Measurements from ENCODE around the gene PIGV. TPM values are rescaled to one million over a fixed set of nuclear protein-coding genes. Genes with fewer than 3 reads are reported as not detected.

The PIGV gene
- 17.2 and 29.6 TPM in 2 replicates for total RNA-seq
- polyA plus RNA-seq: 10.4 and 13.3 TPM in 2 replicates
- 7.6 and 8.9 TPM in 2 replicates for polyA plus RNA-seq (2012)
- 16.0 and 24.3 TPM in 2 replicates for polyA minus RNA-seq (ENCODE audit: low replicate concordance)

- Histone ChIP-seq H2AFZ (ENCODE audit: low read length) (peak within 1 kb of the TSS; percentile 47), H3K9ac (ENCODE audit: insufficient read depth, low read length) (peak within 1 kb of the TSS; percentile 86), H3K36me3 (ENCODE audit: control insufficient read depth, insufficient read depth, low read length) (no peaks in the 10 kb centered on the region), H3K4me3 (replicated peaks in 1 of 4; ENCODE audit: control extremely low read depth in 1 of 4, insufficient read depth in 1 of 4, low read depth in 3 of 4, low read length in 4 of 4) (peak within 1 kb of the TSS; percentile 60 to 90 (median 72)), H4K20me1 (ENCODE audit: control insufficient read depth, extremely low read depth, insufficient read depth, low read length) (no peaks in the 10 kb centered on the region), H3K27ac (ENCODE audit: insufficient read depth, low read length) (peak within 1 kb of the TSS; percentile 99), H3K4me2 (ENCODE audit: extremely low read depth, insufficient read depth, low read length) (peak within 1 kb of the TSS; percentile 99), H3K9me3 (ENCODE audit: control insufficient read depth, insufficient read depth, low read depth, low read length) (no peaks in the 10 kb centered on the region), H3K79me2 (ENCODE audit: control insufficient read depth, insufficient read depth, low read length) (peaks cover 2% of the 10 kb centered on the region), H3K27me3 (ENCODE audit: control insufficient read depth, insufficient read depth, low read length) (no peaks in the 10 kb centered on the region), H3K4me1 (ENCODE audit: control insufficient read depth, extremely low read depth, insufficient read depth, low read length) (peaks cover 34% of the 10 kb centered on the region)
- TF ChIP-seq, protein P1, sequence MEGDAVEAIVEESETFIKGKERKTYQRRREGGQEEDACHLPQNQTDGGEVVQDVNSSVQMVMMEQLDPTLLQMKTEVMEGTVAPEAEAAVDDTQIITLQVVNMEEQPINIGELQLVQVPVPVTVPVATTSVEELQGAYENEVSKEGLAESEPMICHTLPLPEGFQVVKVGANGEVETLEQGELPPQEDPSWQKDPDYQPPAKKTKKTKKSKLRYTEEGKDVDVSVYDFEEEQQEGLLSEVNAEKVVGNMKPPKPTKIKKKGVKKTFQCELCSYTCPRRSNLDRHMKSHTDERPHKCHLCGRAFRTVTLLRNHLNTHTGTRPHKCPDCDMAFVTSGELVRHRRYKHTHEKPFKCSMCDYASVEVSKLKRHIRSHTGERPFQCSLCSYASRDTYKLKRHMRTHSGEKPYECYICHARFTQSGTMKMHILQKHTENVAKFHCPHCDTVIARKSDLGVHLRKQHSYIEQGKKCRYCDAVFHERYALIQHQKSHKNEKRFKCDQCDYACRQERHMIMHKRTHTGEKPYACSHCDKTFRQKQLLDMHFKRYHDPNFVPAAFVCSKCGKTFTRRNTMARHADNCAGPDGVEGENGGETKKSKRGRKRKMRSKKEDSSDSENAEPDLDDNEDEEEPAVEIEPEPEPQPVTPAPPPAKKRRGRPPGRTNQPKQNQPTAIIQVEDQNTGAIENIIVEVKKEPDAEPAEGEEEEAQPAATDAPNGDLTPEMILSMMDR (conservative IDR thresholded peaks at IDR 0.05 in 1 of 2, IDR thresholded peaks at IDR 0.05 in 1 of 2; ENCODE audit: low read depth in 1 of 2, low read length in 2 of 2): no peak
- no peak for TF ChIP-seq EZH2 (IDR thresholded peaks at IDR 0.05; ENCODE audit: low read length, missing control alignments)
- DNase-seq (ENCODE audit: low read depth in 2 of 2): peak; percentile 71 to 79
Observed at GRCh38 chr1:26787706-26788514, at the start of gene PIGV. Gene PIGV, plus strand, starts transcription at chr1:26787950. Its CDS starts 2,866 bp downstream, at chr1:26790816.

GRCh38 chr1:26739329-26739914 is 48.3 kb upstream of the PIGV start:
- H2AFZ ChIP-seq (ENCODE audit: low read length): no peak overlapping the region
- peaks cover 25% of the 10 kb centered on the region for H3K79me2 ChIP-seq (ENCODE audit: control insufficient read depth, insufficient read depth, low read length)
- peaks cover 10% of the 10 kb centered on the region for H3K4me1 ChIP-seq (ENCODE audit: control insufficient read depth, extremely low read depth, insufficient read depth, low read length)
- H3K27me3 ChIP-seq (ENCODE audit: control insufficient read depth, insufficient read depth, low read length): no peaks in the 10 kb centered on the region
- no peaks in the 10 kb centered on the region for H4K20me1 ChIP-seq (ENCODE audit: control insufficient read depth, extremely low read depth, insufficient read depth, low read length)
- no peak overlapping the region for H3K9ac ChIP-seq (ENCODE audit: insufficient read depth, low read length)
- no peak for DNase-seq (ENCODE audit: low read depth in 2 of 2)
- H3K4me3 ChIP-seq (replicated peaks in 1 of 4; ENCODE audit: control extremely low read depth in 1 of 4, insufficient read depth in 1 of 4, low read depth in 3 of 4, low read length in 4 of 4): no peak overlapping the region
- no peak overlapping the region for H3K27ac ChIP-seq (ENCODE audit: insufficient read depth, low read length)
- H3K4me2 ChIP-seq (ENCODE audit: extremely low read depth, insufficient read depth, low read length): no peak overlapping the region
- peaks cover 10% of the 10 kb centered on the region for H3K36me3 ChIP-seq (ENCODE audit: control insufficient read depth, insufficient read depth, low read length)
- TF ChIP-seq EZH2 (IDR thresholded peaks at IDR 0.05; ENCODE audit: low read length, missing control alignments): no peak
- TF ChIP-seq, protein P1 (conservative IDR thresholded peaks at IDR 0.05 in 1 of 2, IDR thresholded peaks at IDR 0.05 in 1 of 2; ENCODE audit: low read depth in 1 of 2, low read length in 2 of 2): no peak
- no peaks in the 10 kb centered on the region for H3K9me3 ChIP-seq (ENCODE audit: control insufficient read depth, insufficient read depth, low read depth, low read length)

DNA sequence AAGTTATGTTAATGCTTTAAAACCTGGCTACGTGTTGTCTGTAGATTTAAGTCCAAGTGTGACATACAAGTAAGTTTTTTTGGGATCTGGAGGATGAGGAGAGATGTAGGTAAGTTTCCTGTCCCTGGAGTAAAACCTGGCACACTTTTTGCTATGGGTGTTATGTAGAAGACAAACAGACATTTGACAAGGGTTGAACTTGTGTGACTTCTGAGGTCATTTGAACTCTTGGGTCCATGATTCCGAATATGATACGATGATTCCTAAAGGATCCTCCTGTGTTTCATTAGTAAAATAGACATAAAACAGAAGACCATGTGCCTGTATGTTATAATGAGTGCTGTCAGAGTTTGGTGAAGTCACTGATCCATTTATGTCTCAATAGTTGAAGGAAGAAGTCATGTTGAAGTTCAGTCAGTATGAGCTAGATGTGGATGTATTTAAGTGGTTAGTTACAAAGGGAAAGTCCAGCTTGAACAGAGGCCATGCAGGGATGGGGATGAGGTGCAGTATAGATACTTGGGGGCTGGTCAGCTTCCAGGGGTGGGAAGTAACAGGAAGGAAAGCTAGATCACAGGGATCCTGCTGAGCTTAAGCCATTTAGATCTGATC is 47.6 kb upstream of the PIGV start:
- H4K20me1 ChIP-seq (ENCODE audit: control insufficient read depth, extremely low read depth, insufficient read depth, low read length): no peaks in the 10 kb centered on the region
- no peak overlapping the region for H3K9ac ChIP-seq (ENCODE audit: insufficient read depth, low read length)
- no peak for DNase-seq (ENCODE audit: low read depth in 2 of 2)
- no peak overlapping the region for H2AFZ ChIP-seq (ENCODE audit: low read length)
- no peak overlapping the region for H3K4me2 ChIP-seq (ENCODE audit: extremely low read depth, insufficient read depth, low read length)
- H3K4me3 ChIP-seq (replicated peaks in 1 of 4; ENCODE audit: control extremely low read depth in 1 of 4, insufficient read depth in 1 of 4, low read depth in 3 of 4, low read length in 4 of 4): no peak overlapping the region
- TF ChIP-seq EZH2 (IDR thresholded peaks at IDR 0.05; ENCODE audit: low read length, missing control alignments): no peak
- TF ChIP-seq, protein P1 (conservative IDR thresholded peaks at IDR 0.05 in 1 of 2, IDR thresholded peaks at IDR 0.05 in 1 of 2; ENCODE audit: low read depth in 1 of 2, low read length in 2 of 2): no peak
- H3K36me3 ChIP-seq (ENCODE audit: control insufficient read depth, insufficient read depth, low read length): peaks cover 10% of the 10 kb centered on the region
- H3K27ac ChIP-seq (ENCODE audit: insufficient read depth, low read length): no peak overlapping the region
- H3K9me3 ChIP-seq (ENCODE audit: control insufficient read depth, insufficient read depth, low read depth, low read length): no peaks in the 10 kb centered on the region
- no peaks in the 10 kb centered on the region for H3K27me3 ChIP-seq (ENCODE audit: control insufficient read depth, insufficient read depth, low read length)
- peaks cover 12% of the 10 kb centered on the region for H3K4me1 ChIP-seq (ENCODE audit: control insufficient read depth, extremely low read depth, insufficient read depth, low read length)
- H3K79me2 ChIP-seq (ENCODE audit: control insufficient read depth, insufficient read depth, low read length): peaks cover 28% of the 10 kb centered on the region

Measured in fibroblast of lung (primary cell).